ENCODE measurements around the gene ATG7.

Gene ATG7

DNA sequence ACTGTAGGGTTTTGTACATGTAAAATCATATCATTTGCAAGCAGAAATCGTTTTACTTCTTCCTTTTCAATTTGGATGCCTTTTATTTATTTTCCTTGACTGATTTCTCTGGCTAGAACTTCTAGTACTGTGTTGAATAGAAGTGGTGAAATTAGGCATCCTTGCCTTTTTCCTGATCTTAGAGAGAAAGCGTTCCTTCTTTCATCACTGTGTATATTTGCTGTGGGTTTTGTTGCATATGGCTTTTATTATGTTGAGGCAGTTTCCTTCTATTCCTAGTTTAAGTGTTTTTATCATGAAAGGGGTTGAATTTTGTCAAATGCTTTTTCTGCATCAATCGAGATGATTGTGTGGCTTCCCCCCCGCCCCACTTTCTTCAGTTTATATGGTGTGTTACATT, 140.9 kb downstream of the ATG7 start:
- Mint-ChIP-seq H3K36me3 (ENCODE audit: low read depth) (peaks cover 51% of the 10 kb centered on the region), H3K27ac (no peak overlapping the region), H3K9me3 (peaks cover 27% of the 10 kb centered on the region), H3K4me3 (no peak overlapping the region), H3K4me1 (ENCODE audit: low read depth) (peaks cover 20% of the 10 kb centered on the region), H3K27me3 (no peaks in the 10 kb centered on the region)
- no peak for DNase-seq

DNA sequence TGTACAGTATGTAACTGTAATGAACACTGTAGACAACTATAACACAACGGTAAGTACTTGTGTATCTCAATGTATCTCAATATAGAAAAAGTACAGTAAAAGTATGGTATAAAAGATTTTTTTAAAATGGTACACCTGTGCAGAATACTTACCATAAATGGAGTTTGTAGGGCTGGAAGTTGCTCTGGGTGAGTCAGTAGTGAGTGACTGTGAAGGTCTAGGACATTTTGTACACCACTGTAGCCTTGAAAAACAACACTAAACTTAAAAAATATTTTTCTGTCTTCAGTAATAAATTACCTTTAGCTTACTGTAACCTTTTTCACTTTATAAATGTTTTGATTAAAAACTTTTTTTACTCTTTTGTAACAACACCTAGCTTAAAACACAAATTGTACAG, 142.9 kb downstream of the ATG7 start:
- no peak for DNase-seq
- Mint-ChIP-seq H3K4me1 (ENCODE audit: low read depth) (peaks cover 23% of the 10 kb centered on the region), H3K27me3 (no peaks in the 10 kb centered on the region), H3K27ac (no peak overlapping the region), H3K36me3 (ENCODE audit: low read depth) (peaks cover 31% of the 10 kb centered on the region), H3K9me3 (peaks cover 16% of the 10 kb centered on the region), H3K4me3 (no peak overlapping the region)

DNA sequence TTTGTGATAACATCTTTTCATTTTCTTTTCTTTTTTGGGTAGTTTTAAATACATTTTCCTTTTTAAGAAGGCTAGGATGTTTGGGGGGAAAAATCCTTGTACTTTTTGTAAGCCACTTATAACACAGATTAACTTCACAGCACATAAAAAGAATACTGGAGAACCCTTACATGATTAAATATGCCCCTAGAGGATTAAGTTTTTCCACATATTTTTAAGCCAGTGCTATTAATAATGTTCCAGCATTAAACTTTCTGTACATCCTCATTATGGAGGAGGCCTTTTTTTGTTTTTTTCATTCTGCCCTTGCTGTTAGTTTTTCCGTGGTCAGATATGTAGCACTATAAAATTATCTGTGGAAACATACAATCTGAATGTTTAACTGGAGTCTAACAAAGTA, 147.9 kb downstream of the ATG7 start:
- Mint-ChIP-seq H3K4me3 (no peak overlapping the region), H3K4me1 (ENCODE audit: low read depth) (peaks cover 10% of the 10 kb centered on the region), H3K27me3 (no peaks in the 10 kb centered on the region), H3K27ac (no peak overlapping the region), H3K36me3 (ENCODE audit: low read depth) (peaks cover 7% of the 10 kb centered on the region), H3K9me3 (no peaks in the 10 kb centered on the region)
- no peak for DNase-seq

DNA sequence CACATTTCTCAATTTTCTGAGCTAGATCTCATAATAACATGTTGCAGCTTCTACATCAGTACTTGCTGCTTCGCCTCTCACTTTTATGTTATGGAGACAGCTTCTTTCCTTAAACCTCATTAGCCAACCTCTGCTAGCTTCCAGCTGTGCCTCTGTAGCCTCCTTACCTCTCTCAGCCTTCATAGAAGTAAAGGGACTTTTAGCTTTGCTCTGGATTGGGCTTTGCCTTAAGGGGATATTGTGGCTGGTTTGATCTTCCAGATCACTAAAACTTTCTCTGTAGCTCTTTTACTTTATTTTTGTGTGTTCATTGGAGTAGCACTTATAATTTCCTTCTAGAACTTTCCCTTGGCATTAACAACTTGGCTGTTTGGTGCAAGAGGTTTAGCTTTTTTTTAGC, 150.1 kb downstream of the ATG7 start:
- Mint-ChIP-seq H3K4me3 (no peak overlapping the region), H3K27ac (peak overlapping the region; percentile 14), H3K4me1 (ENCODE audit: low read depth) (peaks cover 10% of the 10 kb centered on the region), H3K27me3 (no peaks in the 10 kb centered on the region), H3K9me3 (no peaks in the 10 kb centered on the region), H3K36me3 (ENCODE audit: low read depth) (peaks cover 25% of the 10 kb centered on the region)
- no peak for DNase-seq

DNA sequence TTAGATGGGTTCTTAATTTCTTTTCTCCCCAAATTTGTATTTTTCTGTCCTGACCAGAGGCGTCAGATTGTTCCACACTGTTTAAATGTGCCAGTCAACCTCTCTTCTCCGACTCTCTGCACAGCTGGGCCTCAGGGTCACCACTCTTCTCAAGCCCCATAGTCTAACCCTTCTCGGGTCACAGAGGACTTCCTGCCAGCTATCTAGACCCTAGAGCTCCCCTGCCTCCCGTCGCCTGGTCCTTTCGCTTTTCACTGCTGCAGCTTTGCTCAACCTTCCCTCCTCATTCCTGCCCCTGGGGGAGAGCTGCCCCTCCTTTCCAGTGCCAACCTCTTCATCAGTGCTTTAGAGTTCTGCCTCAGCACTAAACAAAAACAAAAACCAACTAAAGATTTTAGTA, 151.7 kb downstream of the ATG7 start:
- no peak for DNase-seq
- Mint-ChIP-seq H3K36me3 (ENCODE audit: low read depth) (peaks cover 41% of the 10 kb centered on the region), H3K27ac (no peak overlapping the region), H3K4me1 (ENCODE audit: low read depth) (peaks cover 6% of the 10 kb centered on the region), H3K27me3 (no peaks in the 10 kb centered on the region), H3K9me3 (no peaks in the 10 kb centered on the region), H3K4me3 (no peak overlapping the region)

- Mint-ChIP-seq H3K27me3 (no peaks in the 10 kb centered on the region), H3K27ac (no peak overlapping the region), H3K36me3 (ENCODE audit: low read depth) (peaks cover 45% of the 10 kb centered on the region), H3K4me3 (no peak overlapping the region), H3K4me1 (ENCODE audit: low read depth) (peaks cover 6% of the 10 kb centered on the region), H3K9me3 (no peaks in the 10 kb centered on the region)
- no peak for DNase-seq
These were observed 152.1 kb downstream of the ATG7 start for GRCh38 chr3:11424277-11424676.

GRCh38 chr3:11430207-11430606, 158.0 kb downstream of the ATG7 start:
- H3K4me1 Mint-ChIP-seq (ENCODE audit: low read depth), result no peaks in the 10 kb centered on the region
- H3K36me3 Mint-ChIP-seq (ENCODE audit: low read depth), result peaks cover 56% of the 10 kb centered on the region
- no peaks in the 10 kb centered on the region for H3K27me3 Mint-ChIP-seq
- no peak overlapping the region for H3K4me3 Mint-ChIP-seq
- DNase-seq, result no peak
- H3K9me3 Mint-ChIP-seq, result no peaks in the 10 kb centered on the region
- no peak overlapping the region for H3K27ac Mint-ChIP-seq

GRCh38 chr3:11430624-11431023, 158.4 kb downstream of the ATG7 start:
- H3K4me1 Mint-ChIP-seq (ENCODE audit: low read depth), result no peaks in the 10 kb centered on the region
- no peak overlapping the region for H3K4me3 Mint-ChIP-seq
- DNase-seq, result no peak
- H3K27ac Mint-ChIP-seq, result no peak overlapping the region
- H3K27me3 Mint-ChIP-seq, result no peaks in the 10 kb centered on the region
- H3K36me3 Mint-ChIP-seq (ENCODE audit: low read depth), result peaks cover 52% of the 10 kb centered on the region
- no peaks in the 10 kb centered on the region for H3K9me3 Mint-ChIP-seq

DNA sequence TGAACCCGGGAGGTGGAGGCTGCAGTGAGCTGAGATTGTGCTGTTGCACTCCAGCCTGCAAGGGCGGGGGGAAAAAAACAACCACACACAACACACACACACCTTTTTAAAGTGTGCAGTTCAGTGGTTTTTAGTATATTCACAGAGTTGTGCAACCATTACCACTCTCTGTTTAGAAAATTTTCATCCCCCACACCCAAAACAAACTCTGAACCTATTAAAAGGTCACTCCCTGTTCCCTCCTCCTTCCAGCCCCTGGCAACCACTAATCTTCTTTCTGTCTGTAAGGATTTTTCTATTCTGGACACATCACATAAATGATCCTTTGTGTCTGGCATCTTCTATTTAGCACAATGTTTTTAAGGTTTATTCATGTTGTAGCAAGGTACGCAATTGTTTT, 159.1 kb downstream of the ATG7 start:
- no peaks in the 10 kb centered on the region for H3K4me1 Mint-ChIP-seq (ENCODE audit: low read depth)
- H3K4me3 Mint-ChIP-seq, result no peak overlapping the region
- peaks cover 47% of the 10 kb centered on the region for H3K36me3 Mint-ChIP-seq (ENCODE audit: low read depth)
- no peaks in the 10 kb centered on the region for H3K9me3 Mint-ChIP-seq
- DNase-seq, result no peak
- no peak overlapping the region for H3K27ac Mint-ChIP-seq
- no peaks in the 10 kb centered on the region for H3K27me3 Mint-ChIP-seq

DNA sequence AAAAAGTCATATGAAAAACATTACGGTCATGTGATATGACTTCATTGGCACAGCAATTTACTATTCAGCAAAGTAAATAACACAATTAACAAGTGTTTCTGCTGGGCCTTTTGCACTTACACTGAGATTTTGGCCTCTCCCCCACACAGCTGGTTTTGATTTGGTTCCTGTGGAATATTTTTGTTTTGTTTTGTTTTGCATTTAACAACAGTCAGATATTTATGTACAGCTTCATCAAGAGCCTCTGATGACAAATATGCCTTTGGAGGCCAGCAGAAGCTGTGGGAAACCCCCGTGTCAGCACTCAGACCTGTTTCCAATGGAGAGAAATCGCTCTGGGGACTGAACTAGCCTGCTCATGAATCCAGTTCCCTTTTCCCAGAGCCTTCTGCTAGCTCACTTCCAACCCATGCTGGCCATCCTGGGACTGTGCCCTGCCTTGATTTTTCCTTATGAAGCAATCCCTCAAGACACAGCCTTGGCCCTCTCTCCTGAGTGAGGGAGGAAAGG, 161.9 kb downstream of the ATG7 start:
- no peaks in the 10 kb centered on the region for H3K9me3 Mint-ChIP-seq
- no peaks in the 10 kb centered on the region for H3K27me3 Mint-ChIP-seq
- H3K4me1 Mint-ChIP-seq (ENCODE audit: low read depth), result no peaks in the 10 kb centered on the region
- no peak overlapping the region for H3K4me3 Mint-ChIP-seq
- DNase-seq, result no peak
- H3K36me3 Mint-ChIP-seq (ENCODE audit: low read depth), result peaks cover 20% of the 10 kb centered on the region
- H3K27ac Mint-ChIP-seq, result no peak overlapping the region

DNA sequence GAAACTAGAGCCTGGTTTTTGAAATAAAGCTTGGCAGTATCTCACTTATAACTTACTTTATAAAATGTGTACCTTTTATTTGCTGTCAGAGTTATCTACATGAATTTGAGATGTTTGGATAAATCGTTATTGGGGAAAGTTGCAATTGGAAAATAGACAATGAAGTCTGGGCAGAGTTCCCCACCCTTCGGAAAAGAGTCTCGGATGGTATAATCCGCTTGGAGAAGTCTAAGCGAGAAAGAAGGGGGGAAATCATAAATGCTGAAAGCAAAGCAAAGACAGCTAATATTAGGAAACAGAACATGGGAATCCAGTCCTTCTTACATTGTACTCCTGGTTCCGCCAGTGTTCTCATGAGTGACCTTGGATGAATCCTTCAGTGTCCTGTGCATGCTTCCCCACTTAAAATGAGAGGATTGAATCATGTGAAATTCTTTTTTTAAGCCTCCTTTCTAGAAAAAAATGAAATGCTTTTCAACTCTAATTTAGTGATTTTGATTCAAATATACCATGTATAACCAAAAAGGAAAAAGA, 162.4 kb downstream of the ATG7 start:
- H3K27me3 Mint-ChIP-seq, result no peaks in the 10 kb centered on the region
- no peaks in the 10 kb centered on the region for H3K4me1 Mint-ChIP-seq (ENCODE audit: low read depth)

DNA sequence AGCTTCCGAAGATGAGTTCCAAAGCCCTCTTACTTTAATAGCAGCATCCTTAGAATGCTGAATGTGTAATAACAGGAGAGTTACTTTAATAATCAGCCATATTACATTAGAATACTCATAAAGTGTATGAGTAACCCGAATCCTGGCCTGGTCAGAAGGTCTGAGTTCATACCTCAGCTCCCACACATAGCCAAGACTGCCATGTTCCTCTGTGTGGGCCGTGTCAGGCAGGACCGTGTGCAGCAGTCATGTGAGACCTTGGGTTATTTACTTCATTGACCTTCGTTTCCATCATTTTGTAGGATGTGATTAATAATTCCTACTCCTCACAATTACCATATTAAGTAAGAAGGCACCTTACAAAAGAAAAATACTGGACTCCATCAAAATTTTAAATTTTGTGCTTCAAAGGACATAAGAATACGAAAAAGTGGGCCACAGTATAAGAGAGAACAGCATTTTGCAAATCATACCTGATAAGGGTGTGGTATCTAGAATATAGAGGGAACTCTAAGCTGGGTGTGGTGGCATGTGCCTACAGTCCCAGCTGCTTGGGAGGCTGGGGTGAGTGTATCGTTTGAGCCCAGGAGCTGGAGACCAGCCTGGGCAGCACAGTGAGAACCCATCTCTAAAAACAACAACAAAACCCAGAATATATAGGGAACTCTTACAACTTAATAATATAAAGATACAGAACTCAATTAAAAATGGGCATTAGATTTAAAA, 163.4 kb downstream of the ATG7 start:
- Mint-ChIP-seq H3K27ac (no peak overlapping the region), H3K4me1 (ENCODE audit: low read depth) (no peaks in the 10 kb centered on the region), H3K27me3 (no peaks in the 10 kb centered on the region), H3K9me3 (no peaks in the 10 kb centered on the region), H3K4me3 (no peak overlapping the region), H3K36me3 (ENCODE audit: low read depth) (peaks cover 18% of the 10 kb centered on the region)
- no peak for DNase-seq

More for the DNA sequence above, 162.4 kb downstream of the ATG7 start:
- H3K9me3 Mint-ChIP-seq, result no peaks in the 10 kb centered on the region
- no peak overlapping the region for H3K27ac Mint-ChIP-seq
- peaks cover 19% of the 10 kb centered on the region for H3K36me3 Mint-ChIP-seq (ENCODE audit: low read depth)
- no peak overlapping the region for H3K4me3 Mint-ChIP-seq
- no peak for DNase-seq

DNA sequence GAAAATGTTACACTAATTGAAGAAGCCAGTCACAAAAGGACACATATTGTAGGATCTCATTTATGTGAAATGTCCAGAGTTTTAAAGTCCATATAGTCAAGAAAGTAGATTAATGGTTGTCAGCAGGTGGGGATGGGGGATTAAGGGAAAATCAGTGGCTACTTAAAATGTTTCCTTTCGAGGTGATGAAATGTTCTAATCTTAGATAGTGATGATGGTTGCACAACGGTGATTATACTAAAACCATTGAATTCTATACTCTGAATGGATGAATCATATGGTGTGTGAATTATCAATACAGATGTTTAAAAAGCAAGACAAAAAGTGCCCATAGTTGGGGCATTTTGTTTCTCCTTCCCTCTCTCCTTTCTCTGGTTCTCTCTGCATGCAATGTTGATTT, 164.6 kb downstream of the ATG7 start:
- Mint-ChIP-seq H3K9me3 (no peaks in the 10 kb centered on the region), H3K27me3 (no peaks in the 10 kb centered on the region), H3K27ac (no peak overlapping the region), H3K4me1 (ENCODE audit: low read depth) (no peaks in the 10 kb centered on the region), H3K4me3 (no peak overlapping the region), H3K36me3 (ENCODE audit: low read depth) (peaks cover 15% of the 10 kb centered on the region)
- DNase-seq, result no peak

GRCh38 chr3:11437506-11437905, 165.3 kb downstream of the ATG7 start:
- DNase-seq, result no peak
- H3K27me3 Mint-ChIP-seq, result no peaks in the 10 kb centered on the region
- H3K27ac Mint-ChIP-seq, result no peak overlapping the region
- no peaks in the 10 kb centered on the region for H3K4me1 Mint-ChIP-seq (ENCODE audit: low read depth)
- H3K9me3 Mint-ChIP-seq, result no peaks in the 10 kb centered on the region
- no peak overlapping the region for H3K4me3 Mint-ChIP-seq
- H3K36me3 Mint-ChIP-seq (ENCODE audit: low read depth), result peaks cover 20% of the 10 kb centered on the region

DNA sequence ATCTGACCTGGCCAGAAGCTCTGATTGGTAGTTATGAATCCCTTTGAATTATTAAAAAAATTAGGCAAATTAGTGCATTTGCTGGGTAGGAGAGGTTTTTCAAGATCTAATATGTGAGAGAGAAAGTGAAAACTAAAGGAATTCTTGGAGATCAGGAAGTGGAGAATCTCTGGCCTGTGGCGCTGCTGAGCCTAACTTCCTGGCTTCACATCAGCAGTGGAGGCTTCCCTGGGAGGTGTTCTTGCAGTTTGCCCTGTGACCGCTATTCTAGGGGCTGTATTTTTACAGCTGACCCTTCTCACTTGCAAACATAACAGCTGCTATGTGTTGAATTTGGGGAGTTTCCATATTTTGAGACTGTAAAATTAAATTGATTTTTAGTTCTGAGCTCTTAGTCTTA, 166.4 kb downstream of the ATG7 start:
- H3K36me3 Mint-ChIP-seq (ENCODE audit: low read depth), result peaks cover 26% of the 10 kb centered on the region
- no peak for DNase-seq
- no peak overlapping the region for H3K27ac Mint-ChIP-seq
- no peak overlapping the region for H3K4me3 Mint-ChIP-seq
- no peaks in the 10 kb centered on the region for H3K27me3 Mint-ChIP-seq
- no peaks in the 10 kb centered on the region for H3K9me3 Mint-ChIP-seq
- H3K4me1 Mint-ChIP-seq (ENCODE audit: low read depth), result no peaks in the 10 kb centered on the region
